ENCODE results near the gene OPTN. TPM values are rescaled to one million over a fixed set of nuclear protein-coding genes. Genes with fewer than 3 reads are reported as not detected.

The OPTN gene
- total and polyA plus RNA-seq, 10 of the 15 experiments (the other 5 are each of a cell fraction or from before 2014, with no cell fraction given) = 15.2 to 42.4 (median 25.5) TPM

DNA sequence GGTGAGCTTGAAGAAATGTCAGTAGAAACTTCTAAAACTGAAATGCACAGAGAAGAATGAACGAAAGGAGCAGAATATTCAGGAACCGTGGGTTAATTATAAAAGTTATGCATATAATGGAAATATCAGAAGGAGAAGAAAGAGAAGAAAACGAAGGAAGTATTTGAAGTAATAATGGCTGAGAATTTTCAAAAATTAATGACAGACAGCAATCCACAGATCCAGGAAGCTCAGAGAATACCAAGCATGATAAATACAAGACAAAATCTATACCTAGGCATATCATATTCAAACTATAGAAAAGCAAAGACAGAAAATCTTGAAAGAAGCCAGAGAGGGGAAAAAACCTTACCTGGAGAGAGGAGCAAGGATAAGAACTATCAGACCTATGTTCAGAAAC, 44.9 kb downstream of the OPTN start (continued):
- TF ChIP-seq SP1 (IDR thresholded peaks at IDR 0.05; ENCODE audit: low read depth, low read length) (no peak), RFX5 (IDR thresholded peaks at IDR 0.05; ENCODE audit: low read depth, low read length) (no peak)

GRCh38 chr10:13146379-13146778, 46.4 kb downstream of the OPTN start:
- H3K79me2 ChIP-seq (ENCODE audit: control insufficient read depth, insufficient read depth, low read length) = no peaks in the 10 kb centered on the region
- H2AFZ ChIP-seq (ENCODE audit: control insufficient read depth, low read depth, low read length) = no peak overlapping the region
- H3K27ac ChIP-seq (ENCODE audit: control insufficient read depth, insufficient read depth) = no peak overlapping the region
- WGBS (ENCODE audit: insufficient coverage, insufficient replicate concordance, low lambda C conversion rate, missing lambda C conversion rate) = 0% methylated on average over 1 of the region's 1 CpG
- H3K27me3 ChIP-seq (replicated peaks in 1 of 2; ENCODE audit: control insufficient read depth in 2 of 2, insufficient read depth in 2 of 2, low read length in 1 of 2) = no peaks in the 10 kb centered on the region
- no peak for TF ChIP-seq LARP7 (IDR thresholded peaks at IDR 0.05)
- no peak overlapping the region for H3K4me3 ChIP-seq
- no peak overlapping the region for H3K4me2 ChIP-seq (ENCODE audit: control insufficient read depth, insufficient read depth)
- no peak overlapping the region for H3K9ac ChIP-seq (ENCODE audit: control insufficient read depth, insufficient read depth, low read length)
- ChIA-PET RAD21 (ENCODE audit: unreplicated experiment) (no interaction called here), CTCF (no interaction called here), SMC1A (ENCODE audit: uncharacterized antibody, unreplicated experiment) (no interaction called here), POLR2A (no interaction called here)
- ATAC-seq (no peak), DNase-seq (ENCODE audit: low read depth, low spot score) (no peak), FAIRE-seq (no peak)
- no peaks in the 10 kb centered on the region for H4K20me1 ChIP-seq (ENCODE audit: control insufficient read depth, insufficient read depth)
- in situ Hi-C loops (cut with MboI) (no loop called here), intact Hi-C loops (cut with micrococcal nuclease; ENCODE audit: unreplicated experiment) (no loop called here)
- BruUV-seq (replicated peaks) = no TSS peak
- no peaks in the 10 kb centered on the region for H3K36me3 ChIP-seq (ENCODE audit: control insufficient read depth in 2 of 2, insufficient read depth in 2 of 2, low read length in 1 of 2)
- no peaks in the 10 kb centered on the region for H3K9me3 ChIP-seq (replicated peaks; ENCODE audit: control insufficient read depth, insufficient read depth, low read length)
- H3K4me1 ChIP-seq (ENCODE audit: control insufficient read depth, insufficient read depth, low read length) = no peaks in the 10 kb centered on the region

GRCh38 chr10:13147161-13147560, 47.2 kb downstream of the OPTN start:
- no peak for DNase-seq (ENCODE audit: low read depth, low spot score)
- no peaks in the 10 kb centered on the region for H3K4me1 ChIP-seq (ENCODE audit: control insufficient read depth, insufficient read depth, low read length)
- intact Hi-C loops (cut with micrococcal nuclease; ENCODE audit: unreplicated experiment) (no loop called here), in situ Hi-C loops (cut with MboI) (no loop called here)
- no peaks in the 10 kb centered on the region for H3K79me2 ChIP-seq (ENCODE audit: control insufficient read depth, insufficient read depth, low read length)
- no peaks in the 10 kb centered on the region for H3K27me3 ChIP-seq (replicated peaks in 1 of 2; ENCODE audit: control insufficient read depth in 2 of 2, insufficient read depth in 2 of 2, low read length in 1 of 2)
- FAIRE-seq = no peak
- no peak overlapping the region for H3K9ac ChIP-seq (ENCODE audit: control insufficient read depth, insufficient read depth, low read length)
- ChIA-PET RAD21 (ENCODE audit: unreplicated experiment) (no interaction called here), SMC1A (ENCODE audit: uncharacterized antibody, unreplicated experiment) (interaction anchor here (1.0 to 1.2 kb wide), 2 partner anchors 9 to 13 kb away, joined by 3 read pairs; no protein-coding TSS in a partner anchor), CTCF (interaction anchor here (0.7 to 1.4 kb wide), 4 partner anchors 12 to 48 kb away, joined by 3 to 6 read pairs (median 4); partner anchors contain the start of genes MCM10 and OPTN), POLR2A (no interaction called here)
- ATAC-seq = no peak
- H3K27ac ChIP-seq (ENCODE audit: control insufficient read depth, insufficient read depth) = no peak overlapping the region
- no peaks in the 10 kb centered on the region for H3K9me3 ChIP-seq (replicated peaks; ENCODE audit: control insufficient read depth, insufficient read depth, low read length)
- no peaks in the 10 kb centered on the region for H3K36me3 ChIP-seq (ENCODE audit: control insufficient read depth in 2 of 2, insufficient read depth in 2 of 2, low read length in 1 of 2)
- H2AFZ ChIP-seq (ENCODE audit: control insufficient read depth, low read depth, low read length) = no peak overlapping the region
- no TSS peak for BruUV-seq (replicated peaks)
- H4K20me1 ChIP-seq (ENCODE audit: control insufficient read depth, insufficient read depth) = no peaks in the 10 kb centered on the region
- no peak overlapping the region for H3K4me2 ChIP-seq (ENCODE audit: control insufficient read depth, insufficient read depth)
- H3K4me3 ChIP-seq = no peak overlapping the region
- no peak for TF ChIP-seq SKIL (IDR thresholded peaks at IDR 0.05; ENCODE audit: low read depth, poor library complexity, severe bottlenecking)
- TF ChIP-seq USF1 (IDR thresholded peaks at IDR 0.05; ENCODE audit: borderline replicate concordance, extremely low read length, insufficient read depth, low read depth, low read length) = no peak
- TF ChIP-seq ZNF274 (IDR thresholded peaks at IDR 0.05; ENCODE audit: insufficient read depth, insufficient read length) = no peak
- TF ChIP-seq STAT1 (conservative IDR thresholded peaks at IDR 0.05) = no peak
- no peak for TF ChIP-seq BHLHE40 (IDR thresholded peaks at IDR 0.05; ENCODE audit: borderline replicate concordance in 1 of 2, low read depth in 2 of 2, low read length in 1 of 2)
- TF ChIP-seq, protein P1, sequence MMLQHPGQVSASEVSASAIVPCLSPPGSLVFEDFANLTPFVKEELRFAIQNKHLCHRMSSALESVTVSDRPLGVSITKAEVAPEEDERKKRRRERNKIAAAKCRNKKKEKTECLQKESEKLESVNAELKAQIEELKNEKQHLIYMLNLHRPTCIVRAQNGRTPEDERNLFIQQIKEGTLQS (IDR thresholded peaks at IDR 0.05; ENCODE audit: borderline replicate concordance, extremely low read depth, low read depth, low read length) = no peak
